Body of pancreas (tissue), 4 donors: Measurements from ENCODE around the gene SKAP2.

Source experiments
- POLR2A ChIP-seq, 3 donors: fragments of 450-650 bp; IDR thresholded peaks; one replicate each; pipeline ENCODE4 v1.6.1; 2016; ENCODE audit warnings: antibody characterized with exemption in 3 of 3, mild to moderate bottlenecking in 2 of 3
- TF ChIP-seq, protein P1 (sequence below), 7 experiments: fragments of 450-650 bp in 4 of 7; fragments of 200-600 bp in 3 of 7; sonication (generic) in 3 of 7; IDR thresholded peaks; one replicate each; pipeline ENCODE4 v1.5.1; 2016 to 2019; ENCODE audit warnings: antibody characterized with exemption in 7 of 7

DNA sequence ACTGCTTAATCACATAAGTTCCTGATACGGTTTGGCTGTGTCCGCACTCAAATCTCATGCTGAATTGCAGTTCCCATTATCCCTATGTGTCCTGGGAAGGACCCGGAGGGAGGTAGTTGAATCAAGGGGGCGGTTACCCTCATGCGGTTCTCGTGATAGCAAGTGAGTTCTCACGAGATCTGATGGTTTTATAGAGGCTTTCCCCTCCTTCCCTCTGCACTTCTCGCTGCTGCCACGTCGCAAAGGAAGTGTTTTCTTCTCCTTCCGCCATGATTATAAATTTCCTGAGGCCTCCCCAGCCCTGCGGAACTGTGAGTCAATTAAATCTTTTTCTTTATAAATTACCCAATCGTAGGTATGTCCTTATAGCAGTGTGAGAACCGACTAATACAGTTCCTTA is 226.2 kb downstream of the SKAP2 start:
- TF ChIP-seq, protein P1, sequence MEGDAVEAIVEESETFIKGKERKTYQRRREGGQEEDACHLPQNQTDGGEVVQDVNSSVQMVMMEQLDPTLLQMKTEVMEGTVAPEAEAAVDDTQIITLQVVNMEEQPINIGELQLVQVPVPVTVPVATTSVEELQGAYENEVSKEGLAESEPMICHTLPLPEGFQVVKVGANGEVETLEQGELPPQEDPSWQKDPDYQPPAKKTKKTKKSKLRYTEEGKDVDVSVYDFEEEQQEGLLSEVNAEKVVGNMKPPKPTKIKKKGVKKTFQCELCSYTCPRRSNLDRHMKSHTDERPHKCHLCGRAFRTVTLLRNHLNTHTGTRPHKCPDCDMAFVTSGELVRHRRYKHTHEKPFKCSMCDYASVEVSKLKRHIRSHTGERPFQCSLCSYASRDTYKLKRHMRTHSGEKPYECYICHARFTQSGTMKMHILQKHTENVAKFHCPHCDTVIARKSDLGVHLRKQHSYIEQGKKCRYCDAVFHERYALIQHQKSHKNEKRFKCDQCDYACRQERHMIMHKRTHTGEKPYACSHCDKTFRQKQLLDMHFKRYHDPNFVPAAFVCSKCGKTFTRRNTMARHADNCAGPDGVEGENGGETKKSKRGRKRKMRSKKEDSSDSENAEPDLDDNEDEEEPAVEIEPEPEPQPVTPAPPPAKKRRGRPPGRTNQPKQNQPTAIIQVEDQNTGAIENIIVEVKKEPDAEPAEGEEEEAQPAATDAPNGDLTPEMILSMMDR (IDR thresholded peaks at IDR 0.05): no peak
- no peak for TF ChIP-seq POLR2A (IDR thresholded peaks at IDR 0.05)
